Fibroblast of lung (primary cell): ENCODE data around the gene SRGAP2B. TPM values are rescaled to one million over a fixed set of nuclear protein-coding genes. Genes with fewer than 3 reads are reported as not detected.
"Not testable (repeated sequence)": the region's sequence is repeated elsewhere in the genome, so short reads cannot be mapped to it uniquely, and the experiment has no call there.

Experiments used
- DNase-seq, 2 donors: peaks; one replicate each; pipeline versions ENCODE4 v3.0.0 to v3.0.0-alpha.2; 2010; ENCODE audit warnings: low read depth in 2 of 2
- H2AFZ ChIP-seq: 2 replicates; pipeline ENCODE4 v1.5.1; 2012; ENCODE audit warnings: low read length, control low read depth, inconsistent platforms
- H3K27ac ChIP-seq: 2 replicates; pipeline ENCODE4 v1.5.1; 2011; ENCODE audit warnings: low read length, control low read depth; ENCODE audit not compliant: insufficient read depth
- H3K27me3 ChIP-seq: 2 replicates; pipeline ENCODE4 v1.5.1; 2011; ENCODE audit warnings: mild to moderate bottlenecking, low read length; ENCODE audit not compliant: control insufficient read depth, insufficient read depth
- H3K36me3 ChIP-seq: 2 replicates; pipeline ENCODE4 v1.5.1; 2011; ENCODE audit warnings: low read length; ENCODE audit not compliant: control insufficient read depth, insufficient read depth
- H3K4me1 ChIP-seq: 2 replicates; pipeline ENCODE4 v1.5.1; 2011; ENCODE audit warnings: low read length; ENCODE audit not compliant: control insufficient read depth, insufficient read depth; ENCODE audit errors: extremely low read depth
- H3K4me2 ChIP-seq: 2 replicates; pipeline ENCODE4 v1.5.1; 2011; ENCODE audit warnings: low read length, control low read depth; ENCODE audit not compliant: insufficient read depth; ENCODE audit errors: extremely low read depth
- H3K4me3 ChIP-seq, 4 experiments: fragments of 200-600 bp in 1 of 4; sonication (generic) in 1 of 4; replicated peaks in 1 of 4; 2 replicates each; pipeline ENCODE4 v1.5.1; 2011 to 2016; ENCODE audit warnings: low read length in 4 of 4, low read depth in 3 of 4, mild to moderate bottlenecking in 3 of 4, control low read depth in 2 of 4, inconsistent platforms in 1 of 4, mixed read lengths in 1 of 4; ENCODE audit not compliant: insufficient read depth in 1 of 4; ENCODE audit errors: control extremely low read depth in 1 of 4
- H3K79me2 ChIP-seq: 2 replicates; pipeline ENCODE4 v1.5.1; 2012; ENCODE audit warnings: mild to moderate bottlenecking, low read length, inconsistent platforms; ENCODE audit not compliant: control insufficient read depth, insufficient read depth
- H3K9ac ChIP-seq: 2 replicates; pipeline ENCODE4 v1.5.1; 2011; ENCODE audit warnings: mild to moderate bottlenecking, low read length, control low read depth; ENCODE audit not compliant: insufficient read depth
- H3K9me3 ChIP-seq: 2 replicates; pipeline ENCODE4 v1.5.1; 2012; ENCODE audit warnings: low read depth, low read length; ENCODE audit not compliant: control insufficient read depth, insufficient read depth
- H4K20me1 ChIP-seq: 2 replicates; pipeline ENCODE4 v1.5.1; 2011; ENCODE audit warnings: low read length; ENCODE audit not compliant: control insufficient read depth, insufficient read depth; ENCODE audit errors: extremely low read depth
- polyA plus RNA-seq, 2 donors: library from polyadenylated mRNA; depleted of rRNA in 1 of 2; stranded (reverse) in 1 of 2; unstranded in 1 of 2; fragments of >200 nt; gene quantifications; 2 replicates each; pipeline ENCODE4 v1.2.1, GENCODE V29; 2011 to 2012; ENCODE audit warnings: missing spikeins in 1 of 2
- total RNA-seq: library from RNA; depleted of rRNA; stranded (reverse); fragments of >200 nt; gene quantifications from 2 replicates; pipeline ENCODE4 v1.2.1, GENCODE V29; 2014

SRGAP2B gene
- total and polyA plus RNA-seq, 2 donors (not counting 1 experiment from before 2014, with no cell fraction given): 24.8 to 32.7 TPM

GRCh38 chr1:144913977-144914734 is 181.0 kb downstream of the SRGAP2B start:
- H3K9me3 ChIP-seq, H2AFZ ChIP-seq, H3K36me3 ChIP-seq, DNase-seq, H3K9ac ChIP-seq, H3K27me3 ChIP-seq, H4K20me1 ChIP-seq, H3K79me2 ChIP-seq, H3K4me2 ChIP-seq, H3K4me1 ChIP-seq, H3K27ac ChIP-seq, H3K4me3 ChIP-seq: not testable (repeated sequence)

GRCh38 chr1:144913458-144913857 is 181.7 kb downstream of the SRGAP2B start:
- H3K4me3 ChIP-seq, H3K4me1 ChIP-seq, H3K27me3 ChIP-seq, H3K9ac ChIP-seq, H3K79me2 ChIP-seq, H3K27ac ChIP-seq, DNase-seq, H2AFZ ChIP-seq, H4K20me1 ChIP-seq, H3K36me3 ChIP-seq, H3K9me3 ChIP-seq, H3K4me2 ChIP-seq: not testable (repeated sequence)

- not testable (repeated sequence) for H3K4me3 ChIP-seq, H3K9ac ChIP-seq, H3K27ac ChIP-seq, H4K20me1 ChIP-seq, H3K4me1 ChIP-seq, DNase-seq, H3K36me3 ChIP-seq, H3K79me2 ChIP-seq, H3K27me3 ChIP-seq, H3K4me2 ChIP-seq, H2AFZ ChIP-seq, H3K9me3 ChIP-seq
Measured at GRCh38 chr1:144910729-144911128, 184.4 kb downstream of the SRGAP2B start.

GRCh38 chr1:144900841-144901240 is 194.3 kb downstream of the SRGAP2B start:
- H3K9me3 ChIP-seq, H3K36me3 ChIP-seq, H4K20me1 ChIP-seq, DNase-seq, H3K27me3 ChIP-seq, H3K27ac ChIP-seq, H2AFZ ChIP-seq, H3K4me2 ChIP-seq, H3K79me2 ChIP-seq, H3K4me1 ChIP-seq, H3K9ac ChIP-seq, H3K4me3 ChIP-seq: not testable (repeated sequence)

- DNase-seq, H4K20me1 ChIP-seq, H3K9me3 ChIP-seq, H3K27ac ChIP-seq, H3K4me2 ChIP-seq, H3K79me2 ChIP-seq, H3K4me1 ChIP-seq, H2AFZ ChIP-seq, H3K36me3 ChIP-seq, H3K27me3 ChIP-seq, H3K9ac ChIP-seq, H3K4me3 ChIP-seq: not testable (repeated sequence)
Measured at GRCh38 chr1:144894454-144895201, 200.5 kb downstream of the SRGAP2B start.

- H3K27ac ChIP-seq, H4K20me1 ChIP-seq, H3K4me1 ChIP-seq, H3K4me3 ChIP-seq, DNase-seq, H3K4me2 ChIP-seq, H3K27me3 ChIP-seq, H3K9ac ChIP-seq, H2AFZ ChIP-seq, H3K36me3 ChIP-seq, H3K9me3 ChIP-seq, H3K79me2 ChIP-seq: not testable (repeated sequence)
Measured at GRCh38 chr1:144893710-144894438, 201.3 kb downstream of the SRGAP2B start.
